T-helper 2 cell (primary cell): Measurements from ENCODE around the gene CWH43.
"Not testable (repeated sequence)": the region's sequence is repeated elsewhere in the genome, so short reads cannot be mapped to it uniquely, and the experiment has no call there.

Experiments used
- DNase-seq, 5 experiments: peaks; one replicate each; pipeline versions ENCODE4 v3.0.0 to v3.0.0-alpha.2; 2012 to 2022

CWH43 gene

DNA sequence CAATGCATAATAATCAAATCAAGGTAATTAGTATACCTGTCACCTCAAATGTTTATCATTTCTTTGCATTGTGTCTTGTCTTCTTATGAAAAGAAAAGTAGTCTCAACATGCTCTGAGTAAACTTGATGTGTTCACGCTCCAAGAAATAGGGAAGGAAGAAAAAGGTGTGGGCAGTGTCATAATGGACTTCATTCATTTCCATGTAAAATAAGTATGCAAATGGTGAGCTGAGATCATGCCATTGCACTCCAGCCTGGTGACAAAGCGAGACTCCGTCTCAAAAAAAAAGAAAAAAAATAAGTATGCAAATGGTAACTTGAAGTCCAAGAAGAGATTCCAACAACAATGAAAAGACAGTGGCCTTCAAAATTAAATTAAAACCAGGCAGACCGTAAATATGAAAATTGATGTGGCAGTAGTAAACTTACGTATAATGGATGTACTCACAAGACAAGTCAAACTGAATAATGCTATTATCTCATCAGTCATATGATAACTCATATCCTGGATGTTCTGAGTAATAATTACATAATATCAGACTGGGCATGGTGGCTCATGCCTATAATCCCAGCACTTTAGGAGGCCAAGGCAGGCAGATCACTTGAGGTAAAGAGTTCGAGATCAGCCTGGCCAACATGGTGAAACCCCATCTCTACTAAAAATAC, 6.0 kb upstream of the CWH43 start:
- DNase-seq: no peak

DNA sequence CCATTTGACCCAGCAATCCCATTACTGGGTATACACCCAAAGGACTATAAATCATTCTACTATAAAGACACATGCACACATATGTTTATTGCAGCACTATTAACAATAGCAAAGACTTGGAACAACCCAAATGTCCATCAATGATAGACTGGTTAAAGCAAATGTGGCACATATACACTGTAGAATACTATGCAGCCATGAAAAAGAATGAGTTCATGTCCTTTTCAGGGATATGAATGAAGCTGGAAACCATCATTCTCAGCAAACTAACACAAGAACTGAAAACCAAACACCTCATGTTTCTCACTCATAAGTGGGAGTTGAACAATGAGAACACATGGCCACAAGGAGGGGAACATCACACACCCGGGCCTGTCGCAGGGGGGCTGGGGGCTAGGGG, 2.1 kb upstream of the CWH43 start:
- DNase-seq: not testable (repeated sequence)

DNA sequence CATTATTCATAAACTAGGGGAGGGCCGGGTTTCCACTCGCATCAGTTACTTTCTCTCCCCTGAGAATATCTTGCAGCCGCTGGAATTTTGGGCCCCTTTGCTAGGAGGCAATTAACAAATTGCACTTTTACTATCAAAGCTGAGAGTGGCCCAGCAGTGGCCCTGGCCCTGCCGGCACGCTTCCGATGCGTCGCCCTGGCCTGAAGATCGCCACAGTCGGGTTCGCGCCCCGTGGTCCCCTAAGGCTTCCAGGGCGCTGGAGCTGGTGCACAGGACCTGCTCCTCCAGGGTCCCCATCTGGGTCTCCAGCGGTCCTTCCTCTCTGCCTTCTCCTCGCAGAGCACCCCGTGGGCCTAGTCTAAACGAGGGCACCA, 486 bp upstream of the CWH43 start:
- DNase-seq: no peak

DNA sequence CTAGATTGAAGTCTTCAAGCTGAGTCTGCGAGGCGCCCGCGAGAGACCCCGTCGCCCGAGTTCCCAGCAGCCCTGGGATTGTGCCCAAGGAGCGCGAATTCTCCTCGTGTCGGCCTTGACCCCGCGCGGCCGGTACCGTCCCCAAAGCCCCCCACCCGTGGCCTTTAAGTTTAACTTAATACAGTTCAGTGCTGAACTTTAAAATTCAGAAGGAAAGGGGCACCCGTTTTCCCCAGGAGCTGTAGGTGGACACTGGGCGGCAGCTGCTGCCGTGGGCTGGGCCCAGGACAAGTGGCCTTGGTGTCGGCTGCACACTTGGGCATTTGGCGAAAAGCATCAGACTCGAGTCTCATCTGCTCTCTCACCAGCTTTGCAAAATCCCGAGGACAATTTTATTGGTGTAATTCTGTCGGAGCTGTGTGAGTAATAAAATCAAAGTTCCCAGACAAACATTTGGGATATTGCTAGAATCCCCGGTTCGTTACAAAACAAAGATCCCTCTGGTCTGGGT, 634 bp downstream of the CWH43 start:
- no peak for DNase-seq

DNA sequence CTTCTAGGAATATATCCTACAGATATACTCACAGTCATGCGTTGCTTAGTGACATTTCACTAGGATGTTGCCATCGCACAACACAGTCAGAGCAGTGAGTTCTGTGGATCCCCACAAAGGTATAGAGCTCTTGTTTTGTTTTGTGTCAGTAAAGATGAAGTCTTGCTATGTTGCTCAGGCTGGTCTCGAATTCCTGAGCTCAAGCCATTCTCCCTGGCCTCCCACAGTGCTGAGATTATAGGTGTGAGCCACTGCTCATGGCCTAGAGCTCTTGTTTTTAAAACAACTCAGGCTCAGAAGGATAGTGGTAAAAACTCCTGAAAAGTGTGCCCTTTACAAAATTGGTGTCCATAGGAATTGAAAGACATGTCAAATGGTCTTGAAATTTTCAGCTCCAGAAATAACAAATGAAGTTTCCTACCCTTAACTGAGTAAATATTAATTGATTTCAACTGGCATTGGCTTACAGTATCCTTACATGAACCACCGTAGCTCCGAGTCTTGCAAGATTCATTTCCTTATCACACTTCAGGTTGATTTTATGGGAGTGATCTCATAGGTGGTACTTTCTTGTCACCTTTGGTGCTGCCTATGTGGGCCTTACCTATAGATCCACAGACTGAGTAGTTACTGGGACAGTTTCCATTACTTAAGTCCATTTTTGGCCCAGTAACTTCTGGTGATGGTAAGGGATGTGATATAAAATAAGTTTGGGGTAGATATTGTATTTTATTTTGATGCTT, 3.6 kb downstream of the CWH43 start:
- no peak for DNase-seq

DNA sequence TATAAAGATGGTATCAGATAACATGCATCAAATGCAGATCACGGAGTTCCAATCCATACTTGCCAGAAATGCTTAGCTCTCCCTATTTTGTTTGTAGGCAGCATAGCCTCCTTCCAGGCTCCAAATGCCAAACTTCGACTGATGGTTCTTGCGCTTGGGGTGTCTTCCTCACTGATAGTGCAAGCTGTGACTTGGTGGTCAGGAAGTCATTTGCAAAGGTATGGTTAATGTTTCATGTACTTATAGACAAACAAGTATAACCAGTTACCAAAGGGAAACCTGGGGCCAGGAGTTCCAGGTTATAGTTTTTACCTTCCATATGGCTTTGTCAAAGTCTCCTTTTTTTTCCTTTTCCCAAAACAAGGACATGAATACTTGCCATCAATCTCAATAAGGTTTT, 5.3 kb downstream of the CWH43 start:
- DNase-seq: no peak

DNA sequence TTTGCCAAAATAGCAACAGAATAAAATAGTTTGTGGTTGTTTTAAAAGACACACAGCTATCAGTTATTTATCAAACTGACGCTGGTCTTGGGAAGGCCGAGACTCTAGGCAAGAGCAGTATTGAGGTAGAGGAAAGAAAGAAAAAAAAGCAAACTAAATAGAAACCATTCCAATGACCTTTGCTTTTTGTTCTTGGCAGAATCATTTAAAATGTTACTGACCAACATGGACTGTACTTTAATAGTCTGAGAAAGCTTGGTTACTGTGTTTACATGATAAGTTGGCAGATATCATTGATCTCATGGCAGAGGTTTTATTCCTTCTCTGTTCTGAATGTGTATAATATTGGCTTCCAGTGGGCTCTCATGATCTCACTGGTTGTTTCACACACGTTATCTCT, 11.9 kb downstream of the CWH43 start:
- DNase-seq: no peak

DNA sequence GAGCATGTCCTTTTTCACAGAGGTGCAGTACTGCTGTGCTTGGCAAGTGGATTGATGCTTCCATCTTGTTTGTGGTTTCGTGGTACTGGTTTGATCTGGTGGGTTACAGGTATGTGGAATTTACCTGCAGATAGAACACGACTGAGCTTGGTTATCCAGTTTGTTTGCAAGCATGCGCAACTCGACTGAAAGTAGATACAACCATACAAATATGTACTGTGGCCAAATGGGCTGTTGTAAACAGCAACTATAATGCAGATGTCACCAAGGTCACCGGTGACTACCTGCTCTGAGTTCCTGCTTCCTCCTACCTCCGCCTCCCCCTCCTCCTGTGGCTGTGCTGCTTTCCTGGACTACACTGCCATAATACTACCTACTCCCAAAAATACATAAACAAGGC, 12.4 kb downstream of the CWH43 start:
- no peak for DNase-seq

DNA sequence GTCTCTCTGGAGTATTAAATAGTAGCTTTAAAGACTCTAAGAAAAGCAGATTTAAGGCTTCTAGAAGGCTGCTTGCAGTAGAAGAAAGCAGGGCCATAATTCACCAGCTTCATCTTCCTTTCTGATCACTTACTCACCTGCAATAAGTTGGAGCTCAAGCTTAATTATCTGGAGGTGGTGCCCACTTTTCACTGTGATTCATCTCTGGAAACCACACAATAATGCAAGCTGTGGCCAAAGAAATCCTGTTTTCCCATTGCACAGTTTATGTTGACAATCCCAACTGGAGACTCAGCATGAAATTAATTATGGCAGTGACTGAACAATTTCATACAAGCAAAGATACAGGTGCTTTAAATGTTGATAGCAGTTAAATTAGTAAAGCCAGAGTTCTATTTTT, 14.7 kb downstream of the CWH43 start:
- no peak for DNase-seq

DNA sequence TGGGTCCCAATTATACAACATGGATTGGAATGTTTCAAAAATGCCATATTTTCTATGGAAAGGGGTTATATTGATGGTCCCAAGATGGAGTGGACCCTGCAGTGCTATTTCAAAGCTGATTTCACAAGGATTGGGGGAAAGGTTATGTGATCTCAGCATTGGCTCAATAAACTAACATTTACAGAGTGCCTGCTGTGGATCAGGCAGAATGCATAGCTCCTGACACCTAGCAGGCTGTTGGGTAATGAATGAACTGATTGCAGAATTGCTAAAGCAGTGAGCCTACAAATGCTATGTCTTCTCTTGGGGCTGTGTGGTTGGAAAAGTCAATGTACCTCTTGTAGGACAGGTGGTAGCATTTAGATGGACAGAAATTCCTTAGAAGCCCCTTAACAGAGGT, 16.9 kb downstream of the CWH43 start:
- no peak for DNase-seq

DNA sequence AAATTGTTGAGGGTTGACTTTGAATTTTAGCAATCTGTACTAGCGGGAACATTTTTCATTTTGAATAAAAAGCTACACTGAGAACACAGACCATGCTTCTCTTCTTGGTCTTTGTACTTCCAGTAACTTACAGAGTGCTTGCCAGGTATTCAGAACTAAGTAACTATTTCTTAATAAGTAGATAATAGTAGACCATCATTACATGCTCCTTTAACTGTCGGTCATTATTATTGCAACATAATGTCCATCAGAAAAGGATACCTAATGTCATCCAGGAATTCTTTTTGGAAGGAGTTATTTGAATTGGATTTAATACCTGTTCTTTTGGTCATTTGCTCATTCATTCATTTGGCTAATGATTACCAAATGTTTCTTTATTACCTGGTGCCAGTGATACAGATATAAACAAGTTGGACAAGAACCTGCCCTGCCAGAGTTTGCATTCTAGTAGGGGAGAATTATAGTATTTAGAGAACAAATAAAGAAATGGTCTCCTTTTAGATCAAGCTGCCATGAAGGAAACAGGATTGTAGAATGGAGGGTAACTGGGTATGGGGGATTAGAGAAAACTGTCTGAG, 32.7 kb downstream of the CWH43 start:
- DNase-seq: no peak

DNA sequence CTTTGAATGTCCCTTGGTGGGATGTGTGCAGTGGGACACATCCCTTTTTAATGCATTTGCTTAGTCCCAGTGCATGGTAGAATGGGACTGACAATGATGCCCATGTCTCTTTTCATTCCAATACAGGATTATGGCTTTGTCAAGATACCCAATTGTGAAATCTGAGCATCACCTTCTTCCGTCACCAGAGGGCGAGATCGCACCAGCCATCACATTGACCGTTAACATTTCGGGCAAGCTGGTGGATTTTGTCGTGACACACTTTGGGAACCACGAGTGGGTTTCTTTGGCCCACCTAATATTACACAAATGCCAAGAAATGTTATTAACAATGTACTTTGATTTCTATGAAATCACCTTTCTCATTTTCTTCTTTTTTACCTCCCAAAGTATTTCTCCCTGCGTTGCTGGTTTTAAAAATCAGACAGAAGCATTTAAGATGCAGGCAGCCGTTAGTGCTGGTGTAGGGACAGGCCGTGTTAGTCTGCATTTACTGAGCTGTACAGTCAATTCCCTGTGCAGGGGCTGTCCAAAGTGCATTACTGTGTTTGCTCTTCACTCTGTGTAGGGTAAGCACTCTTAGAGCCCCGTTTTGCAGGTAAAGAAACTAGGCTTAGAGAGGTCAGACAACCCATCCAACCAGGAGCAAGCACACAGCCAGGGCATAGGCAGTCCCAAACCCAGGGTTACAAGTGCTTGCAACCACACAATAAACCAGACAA, 46.5 kb downstream of the CWH43 start:
- peak in 1 of 5 experiments; percentile 4 for DNase-seq

DNA sequence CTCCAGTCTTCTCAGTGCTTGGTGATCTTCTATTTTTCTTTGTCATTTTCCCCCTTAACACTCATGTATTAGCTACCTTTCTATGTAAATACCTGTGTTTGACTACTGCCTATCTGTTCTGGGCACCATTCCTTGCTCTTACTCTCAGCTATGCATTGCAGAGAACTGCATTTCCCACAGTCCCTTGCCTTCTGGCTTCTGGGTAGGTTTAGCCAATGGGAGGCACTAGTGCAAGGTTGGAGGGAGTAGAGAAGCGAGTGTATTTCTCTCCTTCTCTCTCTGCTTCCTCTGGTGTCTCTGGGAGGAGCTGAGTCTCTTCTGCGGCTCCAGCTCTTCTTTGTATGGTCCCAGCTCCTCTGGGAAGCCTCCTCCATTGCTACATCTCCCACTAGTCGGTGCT, 50.5 kb downstream of the CWH43 start:
- DNase-seq: no peak

DNA sequence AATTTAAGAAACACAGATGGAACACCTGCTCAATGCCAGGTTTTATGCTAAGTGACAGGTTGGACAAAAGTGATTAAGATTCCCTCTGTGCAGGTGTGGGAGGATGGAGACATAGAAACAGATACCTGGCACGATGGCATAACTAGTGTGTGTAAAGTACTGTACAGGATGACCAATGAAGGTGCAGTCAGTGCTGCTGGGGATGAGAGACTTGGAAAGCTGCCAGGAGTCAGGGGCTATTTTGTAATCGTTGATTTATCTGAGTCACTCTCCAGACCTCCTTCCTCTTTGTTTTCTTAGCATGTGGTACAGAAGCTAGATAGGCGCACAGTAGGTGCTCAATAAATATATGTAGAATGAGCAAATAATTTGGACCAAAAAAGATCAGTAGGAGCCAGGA, 58.2 kb downstream of the CWH43 start:
- no peak for DNase-seq

DNA sequence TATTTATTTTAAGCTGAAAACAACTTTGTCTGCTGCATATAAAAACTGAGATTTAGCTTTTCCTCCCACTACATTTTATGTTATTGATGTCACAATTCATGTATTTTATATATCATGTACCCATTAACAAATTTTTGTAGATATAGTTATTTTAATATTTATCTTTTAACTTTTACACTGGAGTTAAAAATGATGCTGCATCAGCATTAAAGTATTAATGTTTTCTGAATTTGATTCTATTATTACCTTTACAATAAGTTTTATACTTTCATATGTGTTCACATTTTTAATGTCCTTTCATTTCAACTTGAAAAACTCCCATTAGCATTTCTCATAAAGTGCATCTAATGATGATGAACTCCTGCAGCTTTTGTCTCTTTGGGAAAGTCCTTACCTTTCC, 72.2 kb downstream of the CWH43 start:
- DNase-seq: no peak

DNA sequence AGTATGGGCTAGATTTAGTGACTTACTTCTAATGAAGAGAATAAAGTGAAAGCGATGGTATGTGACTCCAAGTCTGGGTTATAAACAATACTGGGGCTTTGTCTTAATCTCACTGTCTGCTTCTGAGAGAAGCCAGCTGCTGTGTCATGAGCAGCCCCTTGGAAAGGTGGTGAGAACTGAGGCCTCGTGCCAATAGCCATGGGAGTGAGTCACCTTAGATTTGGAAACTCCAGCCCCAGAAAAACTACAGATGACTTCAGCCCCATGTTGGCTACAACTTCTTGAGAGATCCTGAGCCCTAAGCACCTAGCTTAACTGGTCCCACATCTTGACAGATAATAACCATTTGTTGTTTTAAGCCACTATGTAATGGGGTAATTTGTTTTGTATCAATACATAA, 77.6 kb downstream of the CWH43 start:
- DNase-seq: no peak

DNA sequence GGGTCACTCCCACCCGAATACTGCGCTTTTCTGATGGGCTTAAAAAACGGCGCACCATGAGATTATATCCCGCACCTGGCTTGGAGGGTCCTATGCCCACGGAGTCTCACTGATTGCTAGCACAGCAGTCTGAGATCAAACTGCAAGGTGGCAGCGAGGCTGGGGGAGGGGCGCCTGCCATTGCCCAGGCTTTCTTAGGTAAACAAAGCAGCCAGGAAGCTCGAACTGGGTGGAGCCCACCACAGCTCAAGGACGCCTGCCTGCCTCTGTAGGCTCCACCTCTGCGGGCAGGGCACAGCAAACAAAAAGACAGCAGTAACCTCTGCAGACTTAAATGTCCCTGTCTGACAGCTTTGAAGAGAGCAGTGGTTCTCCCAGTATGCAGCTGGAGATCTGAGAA, 86.1 kb downstream of the CWH43 start:
- DNase-seq: not testable (repeated sequence)

DNA sequence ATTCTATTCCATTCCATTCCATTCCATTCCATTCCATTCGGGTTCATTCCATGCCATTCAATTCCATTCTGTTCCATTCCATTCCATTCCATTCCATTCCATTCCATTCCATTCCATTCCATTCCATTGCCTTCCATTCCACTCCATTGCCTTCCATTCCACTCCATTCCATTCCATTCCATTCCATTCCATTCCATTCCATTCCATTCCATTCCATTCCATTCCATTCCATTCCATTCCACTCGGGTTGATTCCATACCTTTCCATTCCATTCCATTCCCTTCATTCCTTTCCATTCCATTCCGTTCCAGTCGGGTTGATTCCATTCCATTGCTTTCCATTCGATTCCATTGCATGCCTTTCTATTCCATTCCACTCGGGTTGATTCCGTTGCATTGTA, 105.8 kb downstream of the CWH43 start:
- DNase-seq: not testable (repeated sequence)

DNA sequence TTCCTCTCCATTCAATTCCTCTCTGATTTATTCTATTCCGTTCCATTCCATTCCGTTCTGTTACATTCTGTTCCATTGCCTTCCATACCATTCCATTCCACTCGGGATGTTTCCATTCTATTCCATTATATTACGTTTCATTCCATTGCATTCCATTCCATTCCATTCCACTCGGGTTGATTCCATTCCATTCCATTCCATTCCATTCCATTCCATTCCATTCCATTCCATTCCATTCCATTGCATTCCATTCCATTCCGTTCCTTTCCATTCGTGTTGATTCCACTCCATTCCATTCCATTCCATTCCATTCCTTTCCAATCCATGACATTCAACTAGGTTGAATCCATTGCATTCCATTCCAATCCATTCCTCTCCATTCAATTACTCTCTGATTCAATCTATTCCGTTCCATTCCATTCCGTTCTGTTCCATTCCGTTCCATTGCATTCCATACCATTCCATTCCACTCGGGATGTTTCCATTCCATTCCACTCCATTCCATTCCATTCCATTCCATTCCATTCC, 106.6 kb downstream of the CWH43 start:
- DNase-seq: not testable (repeated sequence)

DNA sequence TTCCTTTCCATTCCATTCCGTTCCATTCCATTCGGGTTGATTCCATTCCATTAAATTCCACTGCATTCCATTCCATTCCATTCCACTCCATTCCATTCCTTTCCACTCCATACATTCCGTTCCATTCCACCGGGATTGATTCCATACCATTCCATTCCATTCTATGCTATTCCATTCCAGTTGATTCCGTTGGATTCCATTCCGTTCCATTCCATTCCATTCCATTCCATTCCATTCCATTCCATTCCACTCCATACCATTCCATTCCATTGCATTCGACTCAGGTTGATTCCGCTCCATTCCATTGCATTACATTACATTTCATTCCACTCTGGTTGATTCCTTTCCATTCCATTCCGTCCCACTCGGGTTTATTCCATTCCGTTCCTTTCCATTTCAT, 110.1 kb downstream of the CWH43 start:
- DNase-seq: not testable (repeated sequence)

DNA sequence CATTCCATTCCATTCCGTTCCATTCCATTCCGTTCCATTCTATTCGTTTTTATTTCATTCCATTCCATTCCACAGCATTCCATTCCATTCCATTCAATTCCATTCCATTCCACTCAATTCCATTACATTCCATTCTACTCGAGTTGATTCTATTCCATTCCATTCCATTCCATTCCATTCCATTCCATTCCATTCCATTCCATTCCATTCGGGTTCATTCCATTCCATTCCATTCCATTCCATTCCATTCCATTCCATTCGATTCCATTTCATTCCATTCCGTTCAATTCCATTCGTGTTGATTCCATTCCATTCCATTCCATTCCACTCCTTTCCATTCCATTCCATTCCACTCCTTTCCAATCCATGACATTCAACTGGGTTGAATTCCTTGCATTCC, 110.6 kb downstream of the CWH43 start:
- DNase-seq: not testable (repeated sequence)

DNA sequence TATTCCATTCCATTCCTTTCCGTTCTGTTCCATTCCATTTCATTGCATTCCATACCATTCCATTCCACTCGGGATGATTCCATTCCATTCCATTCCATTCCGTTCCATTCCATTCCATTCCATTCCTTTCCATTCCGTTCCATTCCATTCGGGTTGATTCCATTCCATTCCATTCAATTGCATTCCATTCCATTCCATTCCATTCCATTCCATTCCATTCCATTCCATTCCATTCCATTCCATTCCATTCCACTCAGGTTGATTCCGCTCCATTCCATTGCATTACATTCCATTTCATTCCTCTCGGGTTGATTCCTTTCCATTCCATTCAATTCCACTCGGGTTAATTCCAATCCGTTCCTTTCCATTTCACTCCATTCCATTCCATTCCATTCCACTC, 111.0 kb downstream of the CWH43 start:
- DNase-seq: not testable (repeated sequence)

DNA sequence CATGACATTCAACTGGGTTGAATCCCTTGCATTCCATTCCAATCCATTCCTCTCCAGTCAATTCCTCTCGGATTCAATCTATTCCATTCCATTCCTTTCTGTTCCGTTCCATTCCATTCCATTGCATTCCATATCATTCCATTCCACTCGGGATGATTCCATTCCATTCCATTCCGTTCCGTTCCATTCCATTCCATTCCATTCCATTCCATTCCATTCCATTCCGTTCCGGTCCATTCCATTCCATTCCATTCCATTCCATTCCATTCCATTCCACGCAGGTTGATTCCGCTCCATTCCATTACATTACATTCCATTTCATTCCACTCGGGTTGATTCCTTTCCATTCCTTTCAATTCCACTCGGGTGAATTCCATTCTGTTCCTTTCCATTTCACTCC, 111.4 kb downstream of the CWH43 start:
- DNase-seq: not testable (repeated sequence)
